DND-41 (cell line): ENCODE measurements around the gene ARHGAP32.
A peak's percentile ranks its signal among the peaks of the same experiment; 100 is the strongest.

Experiments used
- ATAC-seq: fragments of 200-7000 bp; cut with Tn5 transposase; 3 replicates; pipeline ENCODE4 v1.9.1; 2021; ENCODE audit warnings: low read depth; ENCODE audit not compliant: insufficient read depth
- DNase-seq: peaks from one replicate; pipeline ENCODE4 v3.0.0-alpha.2; 2020
- H2AFZ ChIP-seq: 2 replicates; pipeline ENCODE4 v1.6.0; 2012; ENCODE audit warnings: low read depth, low read length
- H3K27ac ChIP-seq: 2 replicates; pipeline ENCODE4 v1.5.1; 2012; ENCODE audit warnings: low read length, inconsistent platforms
- H3K27me3 ChIP-seq: fragments of 200-600 bp; sonication (generic); 2 replicates; pipeline ENCODE4 v1.6.0; 2012; ENCODE audit warnings: low read length, mild to moderate bottlenecking, inconsistent platforms; ENCODE audit not compliant: insufficient read depth, poor library complexity
- H3K36me3 ChIP-seq: 2 replicates; pipeline ENCODE4 v1.5.1; 2012; ENCODE audit warnings: low read length, inconsistent platforms; ENCODE audit not compliant: insufficient read depth
- H3K4me1 ChIP-seq: 2 replicates; pipeline ENCODE4 v1.5.1; 2012; ENCODE audit warnings: mild to moderate bottlenecking, low read length; ENCODE audit not compliant: insufficient read depth
- H3K4me2 ChIP-seq: 2 replicates; pipeline ENCODE4 v1.6.0; 2012; ENCODE audit warnings: mild to moderate bottlenecking, moderate library complexity, low read length, inconsistent platforms; ENCODE audit not compliant: insufficient read depth
- H3K4me3 ChIP-seq, 2 experiments: fragments of 200-600 bp in 1 of 2; shearing (Covaris generic) in 1 of 2; 2 replicates each; pipeline ENCODE4 v1.5.1; 2012 to 2016; ENCODE audit warnings: inconsistent platforms in 2 of 2, low read length in 2 of 2, mild to moderate bottlenecking in 2 of 2, low read depth in 1 of 2, moderate library complexity in 1 of 2
- H3K79me2 ChIP-seq: 2 replicates; pipeline ENCODE4 v1.6.0; 2012; ENCODE audit warnings: low read length, inconsistent platforms; ENCODE audit not compliant: insufficient read depth
- H3K9ac ChIP-seq: 2 replicates; pipeline ENCODE4 v1.6.0; 2012; ENCODE audit warnings: low read depth, mild to moderate bottlenecking, inconsistent platforms, low read length, moderate library complexity
- H3K9me3 ChIP-seq: 2 replicates; pipeline ENCODE4 v1.5.1; 2012; ENCODE audit warnings: low read length, moderate library complexity, mild to moderate bottlenecking, inconsistent platforms; ENCODE audit not compliant: insufficient read depth, severe bottlenecking
- H4K20me1 ChIP-seq: 2 replicates; pipeline ENCODE4 v1.6.0; 2012; ENCODE audit warnings: low read length; ENCODE audit not compliant: insufficient read depth
- EZH2 ChIP-seq: IDR thresholded peaks from 3 replicates; pipeline ENCODE4 v1.6.1; 2012; ENCODE audit warnings: borderline replicate concordance, low read depth, mild to moderate bottlenecking, moderate library complexity, low read length, inconsistent platforms; ENCODE audit not compliant: severe bottlenecking
- TF ChIP-seq, protein P1 (sequence below): IDR thresholded peaks from 2 replicates; pipeline ENCODE4 v1.5.1; 2012; ENCODE audit warnings: borderline replicate concordance, low read length, moderate library complexity, mild to moderate bottlenecking; ENCODE audit not compliant: poor library complexity, severe bottlenecking; ENCODE audit errors: extremely low read depth

Gene ARHGAP32

DNA sequence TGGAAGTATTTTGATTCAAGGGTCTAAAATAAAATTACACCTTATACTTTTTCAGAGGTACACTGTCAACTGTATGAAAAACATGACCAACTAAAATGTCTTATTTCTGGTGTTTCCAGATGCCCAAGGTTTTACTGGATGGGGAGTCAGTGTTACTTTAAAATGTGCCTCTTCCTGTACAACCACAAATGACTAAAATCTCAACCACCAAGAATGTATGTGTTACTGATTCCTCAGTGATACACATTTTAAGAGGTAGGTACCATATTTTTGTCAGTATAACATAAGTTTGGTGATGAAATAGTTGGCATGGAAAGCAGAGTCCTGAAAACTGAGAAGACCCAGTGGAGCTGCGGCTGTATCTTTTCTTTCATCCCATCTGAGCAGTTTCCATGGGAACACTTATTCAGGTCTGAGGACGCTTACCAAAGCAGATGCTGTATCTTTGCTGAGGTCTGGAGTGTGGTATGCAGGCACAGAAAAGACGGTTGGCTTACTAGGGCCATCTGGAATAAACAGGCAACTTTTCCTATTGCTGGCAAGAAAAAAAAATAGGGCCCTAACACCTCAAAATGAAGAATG lies 228.3 kb downstream of the ARHGAP32 start:
- ATAC-seq (peak; percentile 15; the same call in 1 of the 3 replicates), DNase-seq (peak; percentile 17)
- Histone ChIP-seq H3K4me2 (peak overlapping the region; percentile 52; the same call in 1 of the 2 replicates), H3K4me1 (peaks cover 45% of the 10 kb centered on the region), H3K36me3 (no peaks in the 10 kb centered on the region), H3K79me2 (no peaks in the 10 kb centered on the region), H3K27ac (peak overlapping the region; percentile 90), H3K4me3 (no peak overlapping the region), H2AFZ (no peak overlapping the region), H3K27me3 (no peaks in the 10 kb centered on the region), H3K9me3 (no peaks in the 10 kb centered on the region), H4K20me1 (no peaks in the 10 kb centered on the region), H3K9ac (peak overlapping the region; percentile 44; the same call in 1 of the 2 replicates)
- TF ChIP-seq, protein P1, sequence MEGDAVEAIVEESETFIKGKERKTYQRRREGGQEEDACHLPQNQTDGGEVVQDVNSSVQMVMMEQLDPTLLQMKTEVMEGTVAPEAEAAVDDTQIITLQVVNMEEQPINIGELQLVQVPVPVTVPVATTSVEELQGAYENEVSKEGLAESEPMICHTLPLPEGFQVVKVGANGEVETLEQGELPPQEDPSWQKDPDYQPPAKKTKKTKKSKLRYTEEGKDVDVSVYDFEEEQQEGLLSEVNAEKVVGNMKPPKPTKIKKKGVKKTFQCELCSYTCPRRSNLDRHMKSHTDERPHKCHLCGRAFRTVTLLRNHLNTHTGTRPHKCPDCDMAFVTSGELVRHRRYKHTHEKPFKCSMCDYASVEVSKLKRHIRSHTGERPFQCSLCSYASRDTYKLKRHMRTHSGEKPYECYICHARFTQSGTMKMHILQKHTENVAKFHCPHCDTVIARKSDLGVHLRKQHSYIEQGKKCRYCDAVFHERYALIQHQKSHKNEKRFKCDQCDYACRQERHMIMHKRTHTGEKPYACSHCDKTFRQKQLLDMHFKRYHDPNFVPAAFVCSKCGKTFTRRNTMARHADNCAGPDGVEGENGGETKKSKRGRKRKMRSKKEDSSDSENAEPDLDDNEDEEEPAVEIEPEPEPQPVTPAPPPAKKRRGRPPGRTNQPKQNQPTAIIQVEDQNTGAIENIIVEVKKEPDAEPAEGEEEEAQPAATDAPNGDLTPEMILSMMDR: no peak
- TF ChIP-seq EZH2: no peak

DNA sequence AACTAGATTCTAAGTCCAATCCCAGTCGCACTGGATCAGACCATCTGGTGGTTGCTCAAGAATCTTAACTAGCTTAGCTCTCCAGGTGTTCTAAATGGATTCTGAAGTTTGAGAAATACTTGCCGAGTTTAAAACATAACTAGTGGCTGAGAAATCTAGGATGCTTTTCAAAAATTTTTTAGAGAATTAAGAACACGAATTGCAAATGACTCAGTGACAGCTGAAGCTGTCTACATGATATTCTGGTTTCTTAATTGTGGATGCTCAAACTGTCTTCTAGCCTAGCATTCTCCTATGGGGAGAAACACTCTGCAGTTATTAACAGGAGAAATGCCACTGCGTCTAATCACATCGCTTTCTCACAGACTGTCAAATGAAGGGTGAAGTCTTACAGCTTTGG lies 229.2 kb downstream of the ARHGAP32 start:
- ATAC-seq (no peak), DNase-seq (no peak)
- Histone ChIP-seq H3K79me2 (no peaks in the 10 kb centered on the region), H3K9ac (no peak overlapping the region), H3K9me3 (no peaks in the 10 kb centered on the region), H3K27ac (peak overlapping the region; percentile 20; the same call in 1 of the 2 replicates), H3K4me3 (no peak overlapping the region), H3K4me2 (no peak overlapping the region), H2AFZ (peak overlapping the region; percentile 10; the same call in 1 of the 2 replicates), H4K20me1 (no peaks in the 10 kb centered on the region), H3K4me1 (peaks cover 45% of the 10 kb centered on the region), H3K36me3 (no peaks in the 10 kb centered on the region), H3K27me3 (no peaks in the 10 kb centered on the region)
- no peak for TF ChIP-seq EZH2
- TF ChIP-seq, protein P1: no peak

DNA sequence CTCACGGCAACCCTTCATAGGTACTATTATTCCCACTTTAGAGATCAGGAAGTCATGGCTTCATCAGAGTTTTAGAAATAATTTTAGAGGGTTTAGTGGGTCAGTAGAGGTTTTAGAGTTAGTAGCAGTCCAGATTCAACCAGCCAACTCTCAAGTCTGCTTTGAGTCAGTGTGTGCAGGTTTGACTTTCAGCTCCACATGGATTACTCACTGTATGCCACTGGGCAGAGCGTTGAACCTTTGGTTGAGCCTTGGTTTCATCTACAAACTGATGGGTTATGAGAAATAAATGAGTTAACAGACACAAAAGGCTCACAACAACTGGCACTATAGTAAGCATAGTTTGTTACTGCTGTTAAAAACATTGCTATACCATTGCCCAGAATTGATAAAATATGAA lies 230.5 kb downstream of the ARHGAP32 start:
- Histone ChIP-seq H3K27ac (no peak overlapping the region), H3K36me3 (no peaks in the 10 kb centered on the region), H3K9me3 (no peaks in the 10 kb centered on the region), H3K79me2 (no peaks in the 10 kb centered on the region), H3K4me2 (no peak overlapping the region), H3K27me3 (no peaks in the 10 kb centered on the region), H2AFZ (no peak overlapping the region), H3K9ac (no peak overlapping the region), H3K4me1 (peaks cover 43% of the 10 kb centered on the region), H3K4me3 (no peak overlapping the region), H4K20me1 (no peaks in the 10 kb centered on the region)
- TF ChIP-seq, protein P1: no peak
- TF ChIP-seq EZH2: no peak
- DNase-seq (no peak), ATAC-seq (no peak)
